Suppressor macrophage treated with lipopolysaccharide for 4 hours (primary cell): ENCODE measurements around the gene TRMT1L.

Experiments used
- DNase-seq: peaks from one replicate; pipeline ENCODE4 v3.0.0-alpha.2; 2020

The TRMT1L gene

DNA sequence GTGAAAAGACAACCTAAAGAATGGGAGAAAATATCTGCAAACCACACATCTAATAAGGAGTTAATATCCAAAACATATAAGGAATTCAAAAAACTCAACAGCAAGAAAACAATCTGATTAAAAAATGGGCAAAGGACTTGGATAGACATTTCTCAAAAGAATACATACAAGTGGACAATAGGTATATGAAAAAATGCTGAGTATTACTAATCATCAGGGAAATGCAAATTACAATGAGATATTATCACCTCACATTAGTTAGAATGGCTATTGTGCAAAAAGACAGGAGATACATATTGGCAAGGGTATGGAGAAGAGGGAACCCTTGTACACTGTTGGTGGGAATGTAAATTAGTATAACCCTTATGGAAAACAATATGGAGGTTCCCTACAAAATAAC, 44.9 kb downstream of the TRMT1L start:
- DNase-seq = no peak

DNA sequence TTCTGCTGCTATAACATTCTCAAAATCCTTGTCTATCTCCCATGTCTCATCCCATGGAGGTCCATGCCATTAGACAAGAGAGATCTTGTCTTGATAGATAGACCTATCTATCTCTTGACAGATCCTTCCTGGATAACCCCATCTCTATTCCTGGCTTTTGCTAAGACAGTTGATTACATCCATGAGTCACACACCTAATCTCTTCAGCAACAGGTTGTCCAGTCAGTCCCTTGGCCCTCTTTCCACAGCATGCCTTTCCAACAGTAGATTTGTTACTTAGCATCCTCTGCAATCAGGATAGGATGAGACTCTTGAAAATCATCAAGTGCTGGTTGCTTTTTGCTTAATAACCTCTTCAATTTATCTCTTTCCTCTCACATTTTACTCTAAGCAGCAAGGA, 46.6 kb downstream of the TRMT1L start:
- DNase-seq = no peak

DNA sequence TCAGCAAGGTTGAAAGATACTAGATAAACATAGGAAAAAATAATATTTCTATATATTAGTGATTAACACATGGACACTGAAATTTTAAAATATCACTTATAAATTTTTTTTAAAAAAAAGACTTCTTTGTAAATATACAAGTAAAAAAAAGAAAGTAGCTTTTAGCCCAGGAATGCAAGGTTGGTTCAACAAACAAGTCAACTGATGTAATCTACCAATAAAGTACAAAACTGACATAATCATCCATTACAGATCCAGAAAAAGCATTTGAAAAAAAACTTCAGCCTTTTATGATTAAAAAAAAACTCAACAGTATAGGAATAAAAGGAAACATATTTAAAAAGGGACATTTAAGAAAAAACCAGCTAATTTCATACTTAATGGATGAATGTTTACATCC, 48.4 kb downstream of the TRMT1L start:
- DNase-seq = no peak

DNA sequence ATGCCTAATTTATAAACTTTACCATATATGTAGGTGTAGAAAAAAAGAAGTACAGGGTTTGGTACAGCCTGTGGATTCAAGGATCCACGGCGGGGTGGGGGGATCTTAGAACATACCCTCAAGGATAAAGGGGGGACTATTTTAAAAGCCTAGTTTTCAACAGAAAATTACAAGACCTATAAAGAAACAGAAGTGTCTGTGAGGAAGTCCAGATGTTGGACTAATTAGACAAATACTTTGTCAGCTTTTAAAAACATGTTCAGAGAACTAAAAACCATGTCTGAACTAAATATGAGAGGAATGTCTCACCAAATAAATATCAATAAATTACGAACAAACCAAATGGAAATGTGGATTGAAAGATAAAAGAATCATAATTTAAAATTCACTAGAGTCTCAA, 51.6 kb downstream of the TRMT1L start:
- no peak for DNase-seq

DNA sequence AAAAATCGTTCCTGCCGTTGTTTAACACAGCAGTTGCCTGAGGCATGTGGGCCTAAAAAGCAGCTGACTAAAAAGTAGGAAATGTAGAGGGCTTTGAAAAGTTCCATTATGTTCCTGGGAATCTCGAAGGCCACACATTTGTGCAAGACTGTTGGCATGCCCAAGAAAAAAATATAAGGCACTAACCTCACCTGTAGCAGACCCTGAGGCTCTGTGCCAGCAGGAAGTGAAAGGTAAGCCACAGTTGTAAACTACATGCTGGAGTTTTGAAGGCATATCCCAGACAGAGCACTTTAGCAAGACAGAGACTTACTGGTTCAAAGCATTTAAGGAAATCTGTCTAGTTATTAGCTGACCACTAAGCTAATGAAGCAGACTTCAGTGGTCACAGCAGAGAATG, 52.7 kb downstream of the TRMT1L start:
- DNase-seq = no peak

DNA sequence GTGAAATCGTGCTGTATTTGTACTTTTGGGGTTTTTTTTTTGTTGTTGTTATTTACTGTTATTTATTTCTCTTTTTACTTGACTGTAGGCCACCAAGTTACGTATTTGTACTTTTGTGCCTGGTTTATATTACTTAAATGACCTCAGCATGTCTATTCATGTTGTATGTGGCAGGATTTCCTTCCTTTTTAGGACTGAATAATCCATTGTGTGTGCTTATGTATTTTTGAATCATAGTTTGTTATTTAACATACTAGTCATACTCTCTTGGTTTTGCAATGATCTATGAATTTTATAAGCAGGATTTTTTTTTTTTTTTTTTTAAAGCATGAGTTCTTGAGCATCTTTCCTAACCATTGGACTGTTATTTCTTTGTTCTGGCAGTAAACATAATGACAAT, 60.2 kb downstream of the TRMT1L start:
- DNase-seq = peak; percentile 11

DNA sequence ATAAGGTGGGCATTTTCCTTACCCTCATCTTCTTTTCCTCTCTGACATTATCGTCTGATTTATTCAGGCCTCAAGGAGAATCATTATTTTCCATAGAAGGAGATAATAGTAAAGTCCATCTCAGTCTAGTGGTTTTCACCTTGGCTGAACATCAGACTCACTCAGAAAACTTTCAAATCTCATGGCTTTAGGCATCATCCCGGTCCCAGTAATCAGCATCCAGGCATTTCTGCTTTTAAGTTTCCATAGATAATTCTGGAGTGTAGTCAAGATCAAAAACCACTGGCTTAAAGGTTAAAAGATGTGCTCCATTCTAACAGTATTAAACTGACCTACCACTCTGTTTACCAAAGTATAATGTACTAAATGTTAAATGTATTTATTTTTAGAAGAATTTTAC, 62.0 kb downstream of the TRMT1L start:
- DNase-seq = no peak

DNA sequence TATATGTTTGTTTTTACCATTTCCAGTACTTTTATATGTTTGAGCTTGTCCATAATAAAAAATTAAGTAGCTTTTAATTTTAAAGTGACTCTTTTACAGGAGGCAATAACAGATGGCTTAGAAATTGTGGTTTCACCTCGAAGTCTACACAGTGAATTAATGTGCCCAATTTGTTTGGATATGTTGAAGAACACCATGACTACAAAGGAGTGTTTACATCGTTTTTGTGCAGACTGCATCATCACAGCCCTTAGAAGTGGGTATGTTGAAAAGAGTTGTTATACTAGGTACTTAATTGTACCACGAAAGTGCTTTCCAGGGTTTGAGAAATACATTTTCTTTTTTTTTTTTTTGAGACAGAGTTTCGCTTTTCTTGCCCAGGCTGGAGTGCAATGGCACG, 65.3 kb downstream of the TRMT1L start:
- no peak for DNase-seq

DNA sequence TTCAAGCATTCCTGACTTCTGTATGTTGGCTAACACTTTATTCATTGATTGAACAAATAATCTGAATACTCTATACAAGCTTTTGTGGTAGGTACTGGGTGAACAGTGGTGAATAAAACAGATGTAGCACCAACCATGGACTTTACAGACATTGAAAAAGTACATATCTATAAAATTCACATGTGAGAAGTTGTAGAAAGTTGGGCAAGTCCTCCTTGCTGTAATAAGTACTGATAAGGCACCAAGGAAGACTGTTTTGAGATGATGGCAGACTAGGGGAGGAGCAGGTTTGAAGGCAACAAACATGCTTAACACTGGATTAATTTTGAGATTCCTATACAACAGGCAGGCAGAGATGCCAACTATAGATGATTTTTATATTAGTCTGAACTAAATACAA, 69.0 kb downstream of the TRMT1L start:
- DNase-seq = no peak

DNA sequence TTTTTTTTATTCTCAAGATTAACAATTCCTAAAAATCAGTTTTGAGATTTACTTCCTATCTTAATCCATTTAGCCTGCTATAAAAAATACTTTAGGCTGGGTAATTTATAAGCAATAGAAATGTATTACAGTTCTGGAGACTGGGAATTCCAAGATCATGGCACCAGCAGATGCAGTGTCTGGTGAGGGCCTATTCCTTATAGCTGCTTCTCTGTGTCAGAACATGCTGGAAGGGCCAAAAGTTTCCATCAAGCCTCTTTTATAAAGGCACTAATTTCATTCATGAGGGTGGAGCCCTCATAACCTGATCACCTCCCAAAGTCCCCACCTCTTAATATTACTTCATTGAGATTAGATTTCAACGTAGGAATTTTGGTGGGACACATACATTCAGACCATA, 69.7 kb downstream of the TRMT1L start:
- no peak for DNase-seq

DNA sequence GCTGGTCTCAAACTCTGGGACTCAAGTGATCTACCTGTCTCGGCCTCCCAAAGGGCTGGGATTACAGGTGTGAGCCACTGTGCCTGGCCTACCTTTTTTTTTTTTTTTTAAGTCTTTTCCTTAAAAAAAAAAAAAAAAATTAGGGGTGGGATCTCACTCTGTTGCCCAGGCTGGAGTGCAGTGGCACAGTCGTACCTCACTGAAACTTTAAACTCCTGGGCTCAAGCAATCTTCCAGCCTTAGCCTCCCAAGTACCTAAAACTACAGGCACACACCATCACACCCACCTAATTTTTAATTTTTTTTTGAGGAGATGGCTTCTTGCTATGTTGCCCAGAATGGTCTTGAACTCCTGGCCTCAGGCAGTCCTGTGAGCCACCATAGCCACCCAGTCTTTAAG, 72.9 kb downstream of the TRMT1L start:
- no peak for DNase-seq

DNA sequence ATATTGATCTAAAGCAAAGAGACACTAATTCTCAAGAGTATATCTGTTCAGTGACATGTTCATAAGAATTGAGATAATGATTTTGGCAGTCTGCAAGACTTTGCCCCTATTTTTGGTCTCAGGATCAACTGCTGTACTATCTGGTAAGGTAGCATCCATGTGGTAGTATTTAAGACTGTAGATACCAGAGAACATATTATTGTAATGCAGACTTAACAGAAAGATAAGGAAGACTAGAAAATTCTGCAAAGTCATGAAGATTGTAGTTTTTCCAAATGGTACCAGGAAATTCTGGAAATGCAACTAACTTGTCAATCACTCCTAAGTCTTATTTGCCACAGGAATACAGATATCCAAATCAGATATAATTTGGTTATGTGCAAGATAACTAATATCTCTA, 76.3 kb downstream of the TRMT1L start:
- DNase-seq = no peak

DNA sequence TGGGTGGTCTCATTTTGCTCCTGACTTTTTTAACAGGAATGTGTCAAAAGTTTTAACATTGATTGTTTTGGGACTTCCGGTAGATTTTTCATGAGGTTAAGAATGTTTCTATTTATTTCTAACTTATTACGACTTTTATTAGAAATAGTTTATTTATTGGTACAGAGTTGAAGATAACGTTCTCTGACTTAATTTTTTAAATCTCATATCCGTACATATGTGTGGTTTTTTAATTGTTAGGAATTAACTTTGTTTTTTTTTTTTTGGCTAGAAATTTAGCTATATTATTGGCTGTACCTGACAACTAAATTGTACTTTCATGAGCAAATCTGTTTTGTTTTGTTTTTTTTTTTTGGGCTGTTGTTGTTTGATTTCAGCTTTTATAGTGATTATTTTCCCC, 79.4 kb downstream of the TRMT1L start:
- no peak for DNase-seq

DNA sequence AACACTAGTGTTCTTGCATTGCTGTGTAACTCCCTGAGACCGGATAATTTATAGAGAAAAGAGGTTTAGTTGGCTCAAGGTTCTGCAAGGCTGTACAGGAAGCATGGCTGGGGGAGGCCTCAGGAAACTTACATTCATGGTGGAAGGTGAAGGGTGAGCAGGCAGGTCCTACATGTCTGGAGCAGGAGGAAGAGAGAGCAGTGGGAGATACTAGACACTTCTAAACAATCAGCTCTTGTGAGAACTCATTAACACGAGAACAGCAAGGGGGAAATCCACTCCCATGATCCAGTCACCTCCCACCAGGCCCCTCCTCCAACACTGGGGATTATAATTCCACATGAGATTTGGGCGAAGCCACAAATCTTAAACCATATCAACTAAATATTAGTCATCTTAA, 81.3 kb downstream of the TRMT1L start:
- no peak for DNase-seq

DNA sequence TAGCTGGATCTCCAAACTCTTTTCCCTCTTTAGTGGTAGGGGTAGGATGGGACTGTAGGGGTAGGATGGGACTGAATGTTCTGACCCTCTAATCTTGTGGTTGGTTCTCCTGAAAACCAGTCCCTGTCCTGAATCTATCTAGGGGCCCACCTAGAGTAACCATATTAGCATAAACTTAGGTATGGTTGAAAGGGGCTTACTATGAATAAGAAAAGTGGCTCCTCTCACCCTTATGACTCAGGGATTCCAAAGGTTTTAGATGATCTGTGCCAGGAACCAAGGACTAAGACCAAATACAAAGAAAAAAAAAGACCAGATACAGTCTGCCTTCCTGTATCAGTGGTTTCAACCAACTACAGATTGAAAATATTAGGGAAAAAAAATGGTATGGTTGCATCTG, 82.4 kb downstream of the TRMT1L start:
- DNase-seq = no peak

DNA sequence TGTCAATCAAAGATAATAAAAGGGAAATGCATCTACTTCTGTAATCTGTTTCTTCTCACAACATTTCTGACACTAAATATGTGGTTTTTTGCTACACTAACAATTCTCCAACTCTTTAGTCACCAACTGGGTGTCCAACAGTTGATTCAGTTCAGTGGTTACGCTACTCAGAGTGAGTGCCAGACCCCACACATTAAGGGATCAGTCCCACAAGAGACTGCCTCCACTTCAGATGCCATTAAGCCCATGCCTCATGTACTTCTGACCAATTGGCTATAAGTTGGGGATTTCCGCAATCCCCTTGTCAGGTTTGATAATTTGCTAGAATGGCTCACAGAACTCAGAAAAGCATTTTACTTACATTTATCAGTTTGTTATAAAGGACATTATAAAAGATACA, 83.0 kb downstream of the TRMT1L start:
- DNase-seq = no peak

DNA sequence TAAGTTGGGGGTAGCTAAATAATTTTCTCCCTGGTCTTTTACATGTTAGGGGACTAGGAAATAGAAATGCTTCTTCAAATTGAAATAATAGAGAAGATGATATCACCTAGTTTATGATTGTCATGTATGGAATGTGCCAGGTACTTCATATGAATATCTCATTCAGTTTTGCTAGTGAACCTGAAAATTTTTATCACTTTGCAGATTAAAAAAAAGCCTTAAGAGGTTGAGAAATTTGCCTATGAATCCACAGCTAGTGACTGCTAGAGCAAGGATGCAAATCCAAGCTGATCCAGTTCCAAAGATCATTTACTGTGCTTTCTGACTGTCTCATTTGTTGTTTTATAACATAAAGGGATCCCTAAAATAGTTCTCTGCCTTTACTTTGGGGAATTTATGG, 86.7 kb downstream of the TRMT1L start:
- no peak for DNase-seq

DNA sequence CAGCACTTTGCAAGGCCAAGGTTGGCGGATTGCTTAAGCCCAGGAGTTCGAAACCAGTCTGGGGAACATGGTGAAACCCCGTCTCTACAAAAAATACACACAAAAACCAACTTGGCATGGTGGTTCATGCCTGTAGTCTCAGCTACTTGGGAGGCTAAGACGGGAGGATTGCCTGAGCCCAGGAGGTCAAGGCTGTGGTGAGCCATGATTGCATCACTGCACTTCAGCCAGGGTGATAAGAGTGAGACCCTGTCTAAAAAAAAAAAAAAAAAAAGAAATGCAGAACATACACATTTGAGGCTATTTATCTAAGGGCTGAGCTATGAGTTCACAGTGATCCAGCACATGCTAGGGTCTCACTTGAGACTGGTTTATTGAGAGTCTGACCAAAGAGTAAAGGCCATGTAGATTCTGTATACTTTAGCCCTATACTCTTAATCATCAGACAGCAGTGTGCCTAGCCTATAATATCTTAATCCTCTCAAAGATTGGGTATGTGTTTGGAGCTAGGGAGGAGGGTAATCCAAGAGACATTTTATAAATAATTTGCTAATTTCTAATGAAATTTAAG, 87.5 kb downstream of the TRMT1L start:
- no peak for DNase-seq

DNA sequence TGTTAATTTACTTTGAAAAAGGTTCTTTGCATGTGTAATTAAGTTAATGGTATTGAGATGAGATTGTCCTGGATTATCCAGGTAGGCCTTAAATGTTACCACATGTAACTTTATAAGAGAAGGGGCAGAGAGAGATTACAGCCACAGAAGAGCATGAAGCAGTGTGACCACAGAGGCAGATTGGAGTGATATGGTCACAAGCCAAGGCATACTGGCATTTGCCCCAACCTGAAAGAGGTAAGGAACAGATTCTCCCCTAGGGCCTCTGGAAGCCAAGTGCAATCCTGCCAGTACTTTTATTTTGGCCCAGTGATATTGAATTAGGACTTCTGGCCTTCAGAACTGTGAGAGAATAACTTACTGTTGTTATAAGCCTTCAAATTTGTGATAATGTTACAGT, 88.4 kb downstream of the TRMT1L start:
- DNase-seq = no peak
